ENCODE results near the gene NF1. TPM values are rescaled to one million over a fixed set of nuclear protein-coding genes. Genes with fewer than 3 reads are reported as not detected.

NF1 gene
- total and polyA plus RNA-seq, 10 donors, result 3.1 to 97.7 (median 58.3) TPM

- no peak overlapping the region for H3K27ac ChIP-seq
- intact Hi-C loops (cut with DNase I; ENCODE audit: low total_unique reads), result no loop called here
- no peak for TF ChIP-seq CTCF (IDR thresholded peaks at IDR 0.05 in 8 of 11, conservative IDR thresholded peaks at IDR 0.05 in 3 of 11)
- no peak for TF ChIP-seq POLR2AphosphoS5 (IDR thresholded peaks at IDR 0.05)
- TF ChIP-seq POLR2A (IDR thresholded peaks at IDR 0.05), result no peak
- H3K4me1 ChIP-seq, result peaks cover 0 to 4% (median 0%) of the 10 kb centered on the region in 6 donors
- DNase-seq, result no peak
- H3K27me3 ChIP-seq (replicated peaks in 1 of 7), result no peaks in the 10 kb centered on the region
- H3K9me3 ChIP-seq, result no peaks in the 10 kb centered on the region
- H3K4me3 ChIP-seq, result no peak overlapping the region
- 87 to 95% (median 91%) methylated on average over 4 of the region's 4 CpGs for WGBS, 5 donors
- H3K36me3 ChIP-seq, result peaks cover 0 to 4% (median 0%) of the 10 kb centered on the region in 6 donors
These were observed 21.4 kb downstream of the NF1 start for GRCh38 chr17:31116167-31116566.

GRCh38 chr17:31122746-31123145 lies 28.0 kb downstream of the NF1 start:
- intact Hi-C loops (cut with DNase I; ENCODE audit: low total_unique reads), result no loop called here
- no peaks in the 10 kb centered on the region for H3K27me3 ChIP-seq (replicated peaks in 1 of 7)
- WGBS, 5 donors, result 82 to 93% (median 87%) methylated on average over 2 of the region's 2 CpGs

GRCh38 chr17:31126318-31126717 lies 31.5 kb downstream of the NF1 start:
- Histone ChIP-seq H3K9me3 (no peaks in the 10 kb centered on the region), H3K27me3 (replicated peaks in 1 of 7) (no peaks in the 10 kb centered on the region), H3K36me3 (peaks cover 0 to 5% (median 0%) of the 10 kb centered on the region in 6 donors), H3K4me3 (no peak overlapping the region), H3K4me1 (peaks cover 0 to 4% (median 0%) of the 10 kb centered on the region in 6 donors), H3K27ac (no peak overlapping the region)
- intact Hi-C loops (cut with DNase I; ENCODE audit: low total_unique reads), result no loop called here
- DNase-seq, result no peak
- TF ChIP-seq POLR2AphosphoS5 (IDR thresholded peaks at IDR 0.05), result no peak
- TF ChIP-seq CTCF (IDR thresholded peaks at IDR 0.05 in 8 of 11, conservative IDR thresholded peaks at IDR 0.05 in 3 of 11), result no peak
- no peak for TF ChIP-seq POLR2A (IDR thresholded peaks at IDR 0.05)
- WGBS, 5 donors, result 90 to 99% (median 98%) methylated on average over 3 of the region's 3 CpGs

More at GRCh38 chr17:31122746-31123145, 28.0 kb downstream of the NF1 start:
- Histone ChIP-seq H3K4me3 (no peak overlapping the region), H3K36me3 (peaks cover 0 to 5% (median 0%) of the 10 kb centered on the region in 6 donors), H3K27ac (no peak overlapping the region), H3K4me1 (peaks cover 0 to 4% (median 0%) of the 10 kb centered on the region in 6 donors), H3K9me3 (no peaks in the 10 kb centered on the region)
- DNase-seq, result no peak
- TF ChIP-seq POLR2AphosphoS5 (IDR thresholded peaks at IDR 0.05) (no peak), POLR2A (IDR thresholded peaks at IDR 0.05) (no peak), CTCF (IDR thresholded peaks at IDR 0.05 in 8 of 11, conservative IDR thresholded peaks at IDR 0.05 in 3 of 11) (no peak)

- intact Hi-C loops (cut with DNase I; ENCODE audit: low total_unique reads), result no loop called here
- Histone ChIP-seq H3K4me3 (no peak overlapping the region), H3K4me1 (no peaks in the 10 kb centered on the region), H3K9me3 (no peaks in the 10 kb centered on the region), H3K27me3 (replicated peaks in 1 of 7) (no peaks in the 10 kb centered on the region), H3K27ac (no peak overlapping the region), H3K36me3 (peaks cover 0 to 5% (median 0%) of the 10 kb centered on the region in 6 donors)
- no peak for DNase-seq
- no peak for TF ChIP-seq POLR2A (IDR thresholded peaks at IDR 0.05)
- TF ChIP-seq POLR2AphosphoS5 (IDR thresholded peaks at IDR 0.05), result no peak
- no peak for TF ChIP-seq CTCF (IDR thresholded peaks at IDR 0.05 in 8 of 11, conservative IDR thresholded peaks at IDR 0.05 in 3 of 11)
- 92 to 97% (median 96%) methylated on average over 3 of the region's 3 CpGs for WGBS, 5 donors
These were observed 33.5 kb downstream of the NF1 start for GRCh38 chr17:31128241-31128640.
